Epithelial cell of proximal tubule (primary cell): ENCODE measurements around the gene U2AF2. TPM values are rescaled to one million over a fixed set of nuclear protein-coding genes. Genes with fewer than 3 reads are reported as not detected.

Experiments used
- DNase-seq: peaks from one replicate; pipeline ENCODE4 v3.0.0-alpha.2; 2011; ENCODE audit warnings: low read depth
- H3K4me3 ChIP-seq: 2 replicates; pipeline ENCODE4 v1.5.1; 2011; ENCODE audit warnings: low read depth, mild to moderate bottlenecking, low read length
- CTCF ChIP-seq: conservative IDR thresholded peaks from 2 replicates; pipeline ENCODE4 v1.5.1; 2012; ENCODE audit warnings: low read depth, mild to moderate bottlenecking, low read length
- total RNA-seq: library from RNA; depleted of rRNA; stranded (reverse); fragments of >200 nt; gene quantifications from 2 replicates; pipeline ENCODE4 v1.2.3, GENCODE V29; 2015

The U2AF2 gene
- total RNA-seq, 1 donor from 2014 or later = 142 TPM

GRCh38 chr19:55679343-55680257, 24.8 kb downstream of the U2AF2 start:
- peak; percentile 37 for DNase-seq
- no peak overlapping the region for H3K4me3 ChIP-seq
- no peak for TF ChIP-seq CTCF

GRCh38 chr19:55680339-55681130, 25.7 kb downstream of the U2AF2 start:
- H3K4me3 ChIP-seq = no peak overlapping the region
- TF ChIP-seq CTCF = no peak
- DNase-seq = no peak

GRCh38 chr19:55681131-55682092, 26.6 kb downstream of the U2AF2 start:
- DNase-seq = peak; percentile 32
- H3K4me3 ChIP-seq = no peak overlapping the region
- TF ChIP-seq CTCF = no peak

- DNase-seq = no peak
- no peak overlapping the region for H3K4me3 ChIP-seq
- no peak for TF ChIP-seq CTCF
These were observed 28.8 kb downstream of the U2AF2 start for GRCh38 chr19:55683449-55684261.

GRCh38 chr19:55684946-55685681, 30.3 kb downstream of the U2AF2 start:
- H3K4me3 ChIP-seq = no peak overlapping the region
- no peak for DNase-seq
- TF ChIP-seq CTCF = no peak
